GM23338 (cell line): Measurements from ENCODE around the gene ZNF283.

Experiments
- CREB1 ChIP-seq: fragments of 250-450 bp; sonication (Bioruptor Pico); IDR thresholded peaks from 2 replicates; pipeline ENCODE4 v1.5.0; 2020; ENCODE audit warnings: low read depth, mild to moderate bottlenecking, moderate library complexity
- EZH2 ChIP-seq: fragments of 200-600 bp; sonication (generic); IDR thresholded peaks from one replicate; pipeline ENCODE4 v1.8.0; 2017; ENCODE audit warnings: antibody characterized with exemption, mild to moderate bottlenecking, low read depth; ENCODE audit not compliant: unreplicated experiment
- EZH2phosphoT487 ChIP-seq: fragments of 200-600 bp; sonication (generic); IDR thresholded peaks from one replicate; pipeline ENCODE4 v1.8.1; 2018; ENCODE audit warnings: antibody characterized with exemption; ENCODE audit not compliant: unreplicated experiment
- JUNB ChIP-seq: IDR thresholded peaks from one replicate; pipeline ENCODE4 v1.6.1; 2016; ENCODE audit warnings: antibody characterized with exemption; ENCODE audit not compliant: unreplicated experiment
- POLR2AphosphoS5 ChIP-seq: IDR thresholded peaks from 2 replicates; pipeline ENCODE4 v1.6.1; 2016; ENCODE audit warnings: antibody characterized with exemption, low read depth
- TF ChIP-seq, protein P1 (sequence below), 2 experiments: fragments of 200-600 bp in 1 of 2; sonication (generic) in 1 of 2; conservative IDR thresholded peaks; 2 replicates each; pipeline versions ENCODE4 v1.5.1 to v1.6.1; 2016 to 2017; ENCODE audit warnings: antibody characterized with exemption in 2 of 2, low read depth in 2 of 2, mild to moderate bottlenecking in 2 of 2, moderate library complexity in 1 of 2
- TF ChIP-seq, protein P2 (sequence below): IDR thresholded peaks from one replicate; pipeline ENCODE4 v1.6.1; 2018; ENCODE audit warnings: antibody characterized with exemption; ENCODE audit not compliant: unreplicated experiment
- TF ChIP-seq, protein P3 (sequence below): IDR thresholded peaks from 2 replicates; pipeline ENCODE4 v1.6.1; 2016; ENCODE audit warnings: antibody characterized with exemption

DNA sequence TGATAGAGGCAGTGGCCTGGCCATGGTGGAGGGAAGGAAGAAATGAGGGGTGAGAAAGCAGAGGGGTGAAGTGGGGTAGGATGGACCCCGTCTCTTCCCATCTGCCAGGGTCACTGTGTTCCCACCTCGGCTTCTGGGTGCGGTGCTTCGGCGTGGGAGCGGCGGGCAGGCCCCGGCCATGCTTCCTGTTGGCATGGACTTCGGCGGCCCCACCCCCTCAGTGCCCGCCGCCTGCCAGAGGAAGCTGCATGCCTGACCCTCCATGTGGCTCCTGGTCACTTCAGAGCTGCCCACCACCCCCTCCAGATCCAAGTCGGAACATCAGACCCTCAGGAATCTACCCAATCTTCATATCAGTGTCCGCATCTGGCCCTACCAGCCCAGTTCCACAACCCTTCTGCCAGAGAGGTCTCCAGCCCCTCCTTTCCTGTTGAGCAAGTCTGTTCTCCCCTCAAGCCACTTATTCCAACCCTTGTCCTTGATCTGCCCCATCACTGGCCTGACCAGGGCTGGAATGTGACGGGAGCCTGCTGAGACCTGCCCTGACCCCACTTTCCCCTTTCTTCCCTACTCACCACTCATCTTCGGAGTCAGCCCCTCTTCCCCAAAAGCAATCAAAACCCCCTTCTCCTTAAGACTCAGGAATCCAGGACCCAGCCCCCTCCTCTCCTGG, 47.8 kb upstream of the ZNF283 start:
- TF ChIP-seq, protein P1, sequence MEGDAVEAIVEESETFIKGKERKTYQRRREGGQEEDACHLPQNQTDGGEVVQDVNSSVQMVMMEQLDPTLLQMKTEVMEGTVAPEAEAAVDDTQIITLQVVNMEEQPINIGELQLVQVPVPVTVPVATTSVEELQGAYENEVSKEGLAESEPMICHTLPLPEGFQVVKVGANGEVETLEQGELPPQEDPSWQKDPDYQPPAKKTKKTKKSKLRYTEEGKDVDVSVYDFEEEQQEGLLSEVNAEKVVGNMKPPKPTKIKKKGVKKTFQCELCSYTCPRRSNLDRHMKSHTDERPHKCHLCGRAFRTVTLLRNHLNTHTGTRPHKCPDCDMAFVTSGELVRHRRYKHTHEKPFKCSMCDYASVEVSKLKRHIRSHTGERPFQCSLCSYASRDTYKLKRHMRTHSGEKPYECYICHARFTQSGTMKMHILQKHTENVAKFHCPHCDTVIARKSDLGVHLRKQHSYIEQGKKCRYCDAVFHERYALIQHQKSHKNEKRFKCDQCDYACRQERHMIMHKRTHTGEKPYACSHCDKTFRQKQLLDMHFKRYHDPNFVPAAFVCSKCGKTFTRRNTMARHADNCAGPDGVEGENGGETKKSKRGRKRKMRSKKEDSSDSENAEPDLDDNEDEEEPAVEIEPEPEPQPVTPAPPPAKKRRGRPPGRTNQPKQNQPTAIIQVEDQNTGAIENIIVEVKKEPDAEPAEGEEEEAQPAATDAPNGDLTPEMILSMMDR (conservative IDR thresholded peaks at IDR 0.05; ENCODE audit: low read depth in 2 of 2) = no peak
- no peak for TF ChIP-seq EZH2phosphoT487
- TF ChIP-seq, protein P2, sequence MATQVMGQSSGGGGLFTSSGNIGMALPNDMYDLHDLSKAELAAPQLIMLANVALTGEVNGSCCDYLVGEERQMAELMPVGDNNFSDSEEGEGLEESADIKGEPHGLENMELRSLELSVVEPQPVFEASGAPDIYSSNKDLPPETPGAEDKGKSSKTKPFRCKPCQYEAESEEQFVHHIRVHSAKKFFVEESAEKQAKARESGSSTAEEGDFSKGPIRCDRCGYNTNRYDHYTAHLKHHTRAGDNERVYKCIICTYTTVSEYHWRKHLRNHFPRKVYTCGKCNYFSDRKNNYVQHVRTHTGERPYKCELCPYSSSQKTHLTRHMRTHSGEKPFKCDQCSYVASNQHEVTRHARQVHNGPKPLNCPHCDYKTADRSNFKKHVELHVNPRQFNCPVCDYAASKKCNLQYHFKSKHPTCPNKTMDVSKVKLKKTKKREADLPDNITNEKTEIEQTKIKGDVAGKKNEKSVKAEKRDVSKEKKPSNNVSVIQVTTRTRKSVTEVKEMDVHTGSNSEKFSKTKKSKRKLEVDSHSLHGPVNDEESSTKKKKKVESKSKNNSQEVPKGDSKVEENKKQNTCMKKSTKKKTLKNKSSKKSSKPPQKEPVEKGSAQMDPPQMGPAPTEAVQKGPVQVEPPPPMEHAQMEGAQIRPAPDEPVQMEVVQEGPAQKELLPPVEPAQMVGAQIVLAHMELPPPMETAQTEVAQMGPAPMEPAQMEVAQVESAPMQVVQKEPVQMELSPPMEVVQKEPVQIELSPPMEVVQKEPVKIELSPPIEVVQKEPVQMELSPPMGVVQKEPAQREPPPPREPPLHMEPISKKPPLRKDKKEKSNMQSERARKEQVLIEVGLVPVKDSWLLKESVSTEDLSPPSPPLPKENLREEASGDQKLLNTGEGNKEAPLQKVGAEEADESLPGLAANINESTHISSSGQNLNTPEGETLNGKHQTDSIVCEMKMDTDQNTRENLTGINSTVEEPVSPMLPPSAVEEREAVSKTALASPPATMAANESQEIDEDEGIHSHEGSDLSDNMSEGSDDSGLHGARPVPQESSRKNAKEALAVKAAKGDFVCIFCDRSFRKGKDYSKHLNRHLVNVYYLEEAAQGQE = no peak
- no peak for TF ChIP-seq POLR2AphosphoS5
- TF ChIP-seq JUNB = no peak
- TF ChIP-seq, protein P3, sequence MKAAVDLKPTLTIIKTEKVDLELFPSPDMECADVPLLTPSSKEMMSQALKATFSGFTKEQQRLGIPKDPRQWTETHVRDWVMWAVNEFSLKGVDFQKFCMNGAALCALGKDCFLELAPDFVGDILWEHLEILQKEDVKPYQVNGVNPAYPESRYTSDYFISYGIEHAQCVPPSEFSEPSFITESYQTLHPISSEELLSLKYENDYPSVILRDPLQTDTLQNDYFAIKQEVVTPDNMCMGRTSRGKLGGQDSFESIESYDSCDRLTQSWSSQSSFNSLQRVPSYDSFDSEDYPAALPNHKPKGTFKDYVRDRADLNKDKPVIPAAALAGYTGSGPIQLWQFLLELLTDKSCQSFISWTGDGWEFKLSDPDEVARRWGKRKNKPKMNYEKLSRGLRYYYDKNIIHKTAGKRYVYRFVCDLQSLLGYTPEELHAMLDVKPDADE = no peak
- no peak for TF ChIP-seq EZH2
- no peak for TF ChIP-seq CREB1 (CRISPR knock-in tag)
